AG08395 (cell line): ENCODE data around the gene LRRC8A.

ENCODE experiments used
- DNase-seq: peaks from one replicate; pipeline ENCODE4 v3.0.0; 2012; ENCODE audit warnings: mixed read lengths, low spot score

The LRRC8A gene

DNA sequence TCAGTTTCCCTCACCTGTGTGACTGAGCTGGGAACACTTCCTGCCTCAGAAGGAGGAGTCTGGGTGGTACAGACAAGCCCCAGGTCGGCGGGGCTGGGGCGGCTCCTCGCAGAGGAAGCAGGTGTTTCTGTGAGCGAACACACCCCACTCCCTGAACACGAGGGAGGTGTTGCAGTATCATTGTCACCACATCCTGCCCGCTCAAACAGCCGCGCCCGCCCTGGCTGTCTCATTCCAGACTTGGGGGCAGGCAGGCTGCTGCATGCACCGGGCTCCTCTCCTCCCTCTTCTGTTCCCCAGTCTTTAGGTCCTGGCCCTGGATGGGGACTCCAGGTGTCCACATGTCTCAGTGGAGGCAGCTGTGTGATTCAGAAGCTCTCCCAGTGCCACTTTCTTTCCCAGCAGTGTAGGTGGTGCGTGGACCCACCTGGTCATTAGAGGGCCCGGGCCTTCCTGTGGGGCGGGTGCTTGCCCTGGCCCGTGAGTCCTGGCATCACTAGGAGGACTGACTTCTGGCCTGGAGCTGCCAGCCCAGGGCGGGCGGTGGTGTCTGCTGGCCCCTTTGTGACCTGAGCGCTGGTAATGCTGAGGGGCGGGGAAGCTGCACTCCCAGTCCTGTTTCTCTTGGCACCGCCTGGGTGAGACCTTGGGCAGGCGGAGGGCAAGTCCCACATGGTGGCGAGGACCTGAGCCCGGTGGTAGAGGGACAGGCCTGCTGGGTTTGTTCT, 20.6 kb downstream of the LRRC8A start:
- DNase-seq = no peak

DNA sequence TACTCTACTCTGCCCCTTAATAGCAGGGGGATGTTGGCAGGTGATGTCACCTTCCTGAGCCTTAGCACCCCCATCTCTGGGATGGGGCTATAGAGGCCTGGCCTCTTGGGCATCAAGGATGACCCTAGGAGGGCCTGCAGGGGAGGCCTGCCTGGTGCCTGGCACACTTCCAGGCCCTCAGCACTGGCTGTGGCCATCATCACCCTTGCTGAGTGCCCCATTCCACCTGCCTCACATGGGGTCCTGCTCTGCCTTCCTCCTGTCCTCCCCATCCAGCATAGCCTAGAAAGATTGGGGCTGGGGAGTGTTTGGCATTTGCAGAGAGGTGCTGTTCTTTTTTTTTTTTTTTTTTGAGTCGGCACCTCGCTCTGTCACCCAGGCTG, 21.1 kb downstream of the LRRC8A start:
- no peak for DNase-seq

DNA sequence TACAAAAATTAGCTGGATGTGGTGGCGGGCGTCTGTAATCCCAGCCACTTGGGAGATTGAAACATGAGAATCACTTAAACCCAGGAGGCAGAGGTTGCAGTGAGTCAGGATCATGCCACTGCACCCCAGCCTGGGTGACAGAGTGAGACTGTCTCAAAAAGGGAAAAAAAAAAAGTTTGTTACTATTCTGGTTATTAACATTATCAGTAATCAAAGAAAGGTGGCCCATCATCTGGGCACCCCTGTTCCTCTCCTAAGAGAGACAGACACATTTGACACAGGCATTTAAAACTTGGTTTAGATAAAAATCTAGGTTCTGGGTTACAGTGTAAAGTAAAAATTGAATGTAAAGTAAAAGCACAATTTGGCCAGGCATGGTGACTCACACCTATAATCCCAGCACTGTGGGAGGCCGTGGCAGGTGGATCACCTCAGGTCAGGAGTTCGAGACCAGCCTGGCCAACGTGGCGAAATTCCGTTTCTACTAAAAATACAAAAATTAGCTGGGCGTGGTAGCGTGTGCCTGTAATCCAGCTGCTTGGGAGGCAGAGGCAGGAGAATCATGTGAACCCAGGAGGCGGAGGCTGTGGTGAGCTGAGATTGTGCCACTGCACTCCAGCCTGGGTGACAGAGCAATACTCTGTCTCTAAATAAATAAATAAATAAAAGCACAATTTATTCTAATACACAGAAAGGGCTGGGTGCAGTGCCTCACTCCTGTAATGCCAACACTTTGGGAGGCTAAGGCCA, 22.1 kb downstream of the LRRC8A start:
- DNase-seq = no peak

DNA sequence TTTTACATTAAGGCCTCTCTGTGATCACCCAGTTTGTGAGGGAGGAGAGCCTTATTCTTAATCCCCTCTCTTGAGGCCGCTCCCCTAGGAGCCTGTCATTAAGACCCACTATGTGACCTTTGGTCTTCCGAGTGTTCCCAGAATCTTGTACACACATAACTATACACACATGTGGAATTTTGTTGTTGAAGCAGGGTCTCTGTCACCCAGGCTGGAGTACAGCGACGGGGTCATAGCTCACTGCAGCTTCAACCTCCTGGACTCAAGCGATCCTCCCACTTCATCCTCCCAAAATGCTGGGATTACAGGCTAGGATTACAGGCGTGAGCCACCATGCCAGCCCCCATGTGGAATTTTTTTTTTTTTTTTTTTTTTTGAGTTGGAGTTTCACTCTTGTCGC, 24.0 kb downstream of the LRRC8A start:
- no peak for DNase-seq

GRCh38 chr9:128906741-128907140, 24.8 kb downstream of the LRRC8A start:
- no peak for DNase-seq

DNA sequence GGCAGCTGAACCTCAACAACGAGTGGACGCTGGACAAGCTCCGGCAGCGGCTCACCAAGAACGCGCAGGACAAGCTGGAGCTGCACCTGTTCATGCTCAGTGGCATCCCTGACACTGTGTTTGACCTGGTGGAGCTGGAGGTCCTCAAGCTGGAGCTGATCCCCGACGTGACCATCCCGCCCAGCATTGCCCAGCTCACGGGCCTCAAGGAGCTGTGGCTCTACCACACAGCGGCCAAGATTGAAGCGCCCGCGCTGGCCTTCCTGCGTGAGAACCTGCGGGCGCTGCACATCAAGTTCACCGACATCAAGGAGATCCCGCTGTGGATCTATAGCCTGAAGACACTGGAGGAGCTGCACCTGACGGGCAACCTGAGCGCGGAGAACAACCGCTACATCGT, 26.4 kb downstream of the LRRC8A start:
- no peak for DNase-seq

DNA sequence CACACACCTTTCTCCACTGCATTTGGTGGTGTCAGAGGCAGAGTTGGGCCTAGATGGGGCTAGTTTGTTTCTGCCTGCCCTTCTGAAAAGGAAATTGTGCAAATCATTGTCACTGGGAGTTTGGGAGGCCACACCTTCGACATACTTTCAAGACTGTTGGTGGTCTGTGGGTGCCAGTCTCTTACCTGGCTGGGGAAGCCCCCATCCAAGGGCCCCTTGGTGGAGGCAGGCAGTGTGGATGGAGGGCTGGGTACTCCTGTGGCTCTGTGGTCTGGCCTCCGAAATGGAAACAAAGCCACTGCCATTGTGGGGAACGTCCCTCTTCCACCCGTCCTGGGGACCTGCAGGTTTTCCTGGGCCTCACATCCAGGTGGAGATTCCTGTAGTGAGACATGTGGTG, 27.9 kb downstream of the LRRC8A start:
- DNase-seq = no peak

DNA sequence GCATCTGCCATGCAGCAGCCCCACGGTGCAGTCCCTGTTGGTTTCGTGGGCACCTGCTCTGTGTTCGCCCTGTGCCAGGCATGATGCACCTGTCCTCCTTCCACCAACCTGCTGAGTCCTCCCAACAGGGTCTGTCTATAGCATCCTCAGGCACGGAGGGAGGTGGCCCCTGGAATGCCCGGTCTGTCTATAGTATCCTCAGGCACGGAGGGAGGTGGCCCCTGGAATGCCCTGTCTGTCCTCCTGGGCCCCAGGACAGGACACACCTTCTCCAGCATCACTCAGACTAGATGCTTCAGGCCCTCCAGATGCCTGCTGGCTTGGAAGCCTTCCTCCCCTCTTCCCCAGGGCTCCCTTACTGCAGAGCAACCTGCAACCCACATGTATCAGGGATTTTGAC, 29.0 kb downstream of the LRRC8A start:
- no peak for DNase-seq

GRCh38 chr9:128911529-128912035, 29.6 kb downstream of the LRRC8A start:
- peak; percentile 69 for DNase-seq

DNA sequence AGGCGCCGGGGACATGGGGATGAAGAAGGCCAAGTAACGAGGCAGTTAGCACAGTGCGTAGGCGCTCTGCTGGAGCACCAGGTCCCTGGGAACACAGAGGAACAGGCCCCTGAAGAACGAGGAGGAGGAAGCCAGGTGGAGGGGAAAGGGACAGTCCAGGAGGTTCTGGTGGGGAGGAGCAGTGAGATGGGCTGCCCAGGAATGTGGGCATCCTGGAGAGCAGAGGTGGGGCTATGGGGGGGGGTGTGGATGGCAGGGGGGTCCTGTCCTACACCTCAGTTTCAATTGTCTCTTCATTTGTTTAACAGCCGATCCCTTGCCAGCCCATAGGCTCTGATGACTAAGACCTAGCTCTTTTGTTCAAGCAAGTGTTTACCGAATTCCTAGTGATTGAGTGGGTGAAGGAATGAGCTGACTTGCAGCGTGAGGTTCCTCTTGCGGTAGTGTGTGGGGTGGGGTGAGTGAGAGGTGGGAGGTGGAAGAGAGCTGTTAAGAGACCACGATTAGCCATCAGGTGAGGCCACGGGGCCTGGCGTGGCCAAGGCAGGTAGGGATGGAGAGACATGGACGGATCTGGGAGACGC, 30.4 kb downstream of the LRRC8A start:
- peak; percentile 78 for DNase-seq

DNA sequence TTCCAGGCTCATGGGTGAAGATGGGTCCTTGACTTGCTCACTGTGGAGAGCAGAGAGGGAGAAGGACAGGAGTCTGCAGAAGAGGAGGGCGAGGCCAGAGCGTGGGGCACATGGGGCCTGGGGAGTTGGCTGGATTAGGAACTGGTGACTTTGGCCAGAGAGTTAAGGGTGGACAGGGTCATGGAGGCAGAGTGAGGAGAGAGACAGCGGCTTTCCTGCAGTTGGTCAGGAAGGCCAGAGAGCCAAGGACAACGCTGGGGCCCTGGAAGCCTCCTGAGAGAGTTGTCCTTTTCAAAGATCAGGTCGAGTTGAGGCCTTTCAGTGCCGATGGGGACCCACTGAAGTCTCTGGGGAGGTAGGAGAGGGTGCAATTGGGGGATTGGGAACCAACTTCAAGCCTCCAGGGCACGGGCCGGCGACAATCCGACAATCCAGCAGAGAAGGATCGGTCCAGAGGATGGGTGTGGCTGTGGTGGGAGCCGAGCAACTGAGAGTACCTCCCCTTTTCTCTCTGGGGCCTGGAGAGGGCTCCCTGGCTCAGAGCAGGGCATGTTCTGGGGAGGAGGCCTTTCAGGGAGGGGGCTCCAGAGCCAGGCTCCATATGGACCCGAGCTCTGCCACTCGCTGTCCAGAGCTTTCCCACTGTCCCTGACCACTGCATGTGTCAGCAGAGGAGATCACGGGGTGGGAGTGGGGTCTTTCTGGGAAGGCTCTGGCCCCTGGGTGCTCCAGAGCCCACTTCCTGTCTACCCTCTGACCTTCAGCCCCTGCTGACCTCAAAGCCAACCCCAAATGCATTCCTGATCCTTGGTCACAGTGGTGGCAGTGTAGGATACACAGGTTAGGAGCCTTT, 31.3 kb downstream of the LRRC8A start:
- DNase-seq = peak; percentile 44

GRCh38 chr9:128913995-128914772, 32.3 kb downstream of the LRRC8A start:
- DNase-seq = no peak

DNA sequence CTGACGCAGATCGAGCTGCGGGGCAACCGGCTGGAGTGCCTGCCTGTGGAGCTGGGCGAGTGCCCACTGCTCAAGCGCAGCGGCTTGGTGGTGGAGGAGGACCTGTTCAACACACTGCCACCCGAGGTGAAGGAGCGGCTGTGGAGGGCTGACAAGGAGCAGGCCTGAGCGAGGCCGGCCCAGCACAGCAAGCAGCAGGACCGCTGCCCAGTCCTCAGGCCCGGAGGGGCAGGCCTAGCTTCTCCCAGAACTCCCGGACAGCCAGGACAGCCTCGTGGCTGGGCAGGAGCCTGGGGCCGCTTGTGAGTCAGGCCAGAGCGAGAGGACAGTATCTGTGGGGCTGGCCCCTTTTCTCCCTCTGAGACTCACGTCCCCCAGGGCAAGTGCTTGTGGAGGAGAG, 34.3 kb downstream of the LRRC8A start:
- DNase-seq = peak; percentile 41

GRCh38 chr9:128916745-128917144, 34.8 kb downstream of the LRRC8A start:
- DNase-seq = no peak

GRCh38 chr9:128917151-128917849, 35.4 kb downstream of the LRRC8A start:
- peak; percentile 86 for DNase-seq

GRCh38 chr9:128918921-128919320, 37.0 kb downstream of the LRRC8A start:
- DNase-seq = no peak

DNA sequence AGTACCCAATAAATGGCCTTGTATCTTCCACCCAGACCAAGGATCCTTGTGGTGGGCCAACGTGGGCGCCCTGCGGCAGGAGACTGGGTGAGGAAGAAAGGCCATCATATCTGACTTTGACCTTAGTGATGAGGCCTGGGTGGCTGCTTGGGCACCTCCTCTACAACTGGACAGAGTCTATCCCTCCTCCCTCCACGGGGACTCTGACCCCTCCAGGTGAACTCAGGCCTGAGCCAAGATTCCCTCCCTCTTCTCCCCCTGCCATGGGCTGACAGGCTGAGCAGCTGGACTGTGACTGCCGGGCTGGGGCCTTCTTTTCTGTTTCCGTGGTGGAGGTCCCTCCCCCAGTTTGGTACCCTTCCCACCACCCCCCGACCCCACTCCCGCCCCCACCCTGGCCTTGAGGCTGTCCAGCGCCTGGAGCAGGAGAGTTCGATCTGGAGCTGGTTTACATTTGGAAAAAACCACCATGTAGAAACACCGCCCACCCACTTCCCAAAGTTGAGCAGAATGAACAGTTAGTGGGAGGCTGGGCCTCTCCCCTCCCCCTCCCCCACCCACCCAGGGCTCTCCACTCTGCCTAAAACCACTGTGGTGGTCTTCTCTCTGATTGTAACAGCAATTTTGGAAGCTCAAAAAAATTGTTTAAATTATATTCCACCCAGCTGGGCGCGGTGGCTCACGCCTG, 37.6 kb downstream of the LRRC8A start:
- DNase-seq = no peak

DNA sequence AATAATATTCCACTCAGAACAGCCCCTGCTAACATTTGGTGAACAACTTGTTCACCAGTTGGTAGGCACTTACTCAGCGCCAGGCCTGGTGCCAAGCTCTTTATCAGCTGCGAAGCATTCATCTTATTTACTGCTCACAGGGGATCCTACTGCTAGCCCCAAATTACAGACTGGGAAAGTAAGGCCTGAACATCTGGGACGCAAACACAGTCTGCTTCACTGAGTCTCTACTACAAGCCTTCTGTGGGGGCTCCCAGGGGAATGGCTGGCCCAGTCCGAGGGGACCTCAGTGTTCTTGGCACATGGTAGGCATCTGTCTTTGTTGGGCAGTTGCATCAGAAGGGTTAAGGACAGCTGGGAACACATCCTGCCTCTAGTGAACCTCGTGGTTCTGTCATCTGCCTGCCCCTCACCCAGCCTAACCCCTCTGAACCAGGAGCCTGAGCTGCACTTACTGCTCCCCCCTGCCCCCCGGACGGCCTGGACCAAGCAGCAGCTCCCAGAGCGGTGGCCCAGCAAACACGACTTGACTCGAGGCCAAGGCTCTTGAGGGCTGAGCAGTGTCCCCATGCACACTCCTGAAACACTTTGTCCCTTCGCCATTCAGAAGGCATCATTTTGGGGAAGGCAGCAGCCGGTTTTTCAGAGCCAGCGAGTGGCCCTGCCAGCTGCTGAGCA, 38.6 kb downstream of the LRRC8A start, which contains the start of gene PHYHD1:
PHYHD1 (plus strand) TSS at position 602 of the 678 bp plus-strand sequence. CDS start 1,342 bp downstream, outside the sequence.
- peak; percentile 78 for DNase-seq
